Activated CD4-positive, alpha-beta T cell treated with anti-CD3 and anti-CD28 coated beads, Interleukin-2, Interleukin-4, amounts not matched to agents 100 ng/mL and 50 ng/mL, durations not matched to agents 16 hours and 8 hours (primary cell): ENCODE data around the gene BATF3.

Experiments used
- DNase-seq: peaks from one replicate; pipeline ENCODE4 v3.0.0-alpha.2; 2020; ENCODE audit warnings: low spot score

Gene BATF3

DNA sequence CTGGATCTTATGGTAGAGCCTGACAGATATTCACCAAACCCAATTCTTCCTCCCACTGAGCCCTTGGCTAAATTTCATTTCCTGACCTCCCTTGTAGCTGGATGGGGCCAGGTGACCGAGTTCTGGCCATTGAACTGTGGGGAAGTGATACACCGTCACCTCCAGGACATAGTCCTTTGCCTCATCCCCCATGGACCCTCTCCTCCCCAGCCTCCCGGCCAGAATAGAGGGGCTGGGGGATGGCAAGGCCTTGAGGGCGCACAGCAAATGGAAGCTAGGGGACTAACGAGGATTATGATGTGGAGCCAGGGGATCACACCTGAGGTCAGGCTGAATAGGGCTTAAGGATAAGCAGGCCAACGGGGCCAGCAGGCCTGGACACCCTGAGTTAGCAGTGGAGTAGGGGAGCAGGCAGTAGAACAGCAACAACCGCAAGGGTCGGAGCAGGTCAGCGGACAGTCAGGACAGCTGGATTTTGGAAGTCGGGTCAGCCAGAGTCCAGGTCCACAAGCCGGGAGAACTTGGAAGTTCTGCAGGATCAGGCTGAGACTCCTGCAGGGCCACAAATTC is 15.0 kb downstream of the BATF3 start:
- no peak for DNase-seq

GRCh38 chr1:212684076-212684475 is 15.6 kb downstream of the BATF3 start:
- no peak for DNase-seq

DNA sequence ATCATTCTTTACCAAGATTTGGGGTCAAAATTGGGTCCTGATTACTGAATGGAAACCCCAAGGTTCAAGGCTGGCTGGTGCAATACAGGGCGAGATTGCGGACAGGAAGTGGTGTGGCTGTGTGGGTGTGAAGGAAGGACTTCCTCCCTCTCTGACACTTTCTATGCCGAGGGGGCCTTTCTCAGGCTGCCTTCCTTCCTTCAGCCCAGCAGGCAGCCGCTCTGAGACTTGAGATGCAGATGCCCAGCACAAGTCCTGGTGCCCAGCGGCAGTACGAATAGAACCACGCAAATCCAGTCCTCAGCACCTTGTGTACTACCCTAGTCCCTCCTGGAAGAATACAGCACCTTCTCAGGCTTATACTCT is 16.3 kb downstream of the BATF3 start:
- peak; percentile 90 for DNase-seq

GRCh38 chr1:212680680-212681389 is 18.8 kb downstream of the BATF3 start:
- DNase-seq, result no peak

- peak; percentile 89 for DNase-seq
These were observed 20.9 kb downstream of the BATF3 start for GRCh38 chr1:212678456-212679410.

- no peak for DNase-seq
These were observed 22.1 kb downstream of the BATF3 start for GRCh38 chr1:212677573-212677972.

DNA sequence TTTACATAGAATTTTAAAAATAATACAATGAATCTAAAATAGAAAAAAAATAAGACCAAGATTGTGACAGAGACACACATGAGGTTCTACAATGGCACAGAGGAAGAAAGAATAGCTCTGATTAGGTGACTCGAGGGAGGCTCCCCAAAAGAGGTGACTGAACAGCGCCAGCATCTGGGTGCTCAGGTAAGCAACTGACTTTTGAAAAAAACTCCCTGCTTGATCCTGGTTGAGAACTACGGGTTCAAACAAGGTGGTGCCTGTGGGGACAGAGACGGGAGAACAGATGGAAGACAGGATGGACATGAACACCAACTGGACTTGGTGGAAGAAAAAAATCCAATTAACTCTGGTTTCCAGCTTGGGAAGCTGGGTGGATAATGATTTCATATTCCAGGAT is 22.5 kb downstream of the BATF3 start:
- DNase-seq, result no peak

DNA sequence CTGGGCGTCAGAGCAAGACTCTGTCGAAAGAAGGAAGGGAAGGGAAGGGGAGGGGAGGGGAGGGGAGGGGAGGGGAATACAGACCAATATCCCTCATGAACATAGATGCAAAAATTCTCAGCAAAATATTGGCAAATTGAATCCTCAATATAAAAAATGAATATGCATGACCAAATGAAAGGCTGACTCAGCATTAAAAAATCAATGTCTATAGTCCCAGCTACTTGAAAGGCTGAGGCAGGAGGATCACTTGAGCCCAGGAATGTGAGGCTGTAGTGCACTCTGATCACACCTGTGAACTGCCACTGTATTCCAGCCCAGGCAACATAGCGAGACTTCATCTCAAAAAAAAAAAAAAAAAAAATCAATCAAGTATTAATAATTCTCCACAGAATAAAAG is 24.0 kb downstream of the BATF3 start:
- no peak for DNase-seq

DNA sequence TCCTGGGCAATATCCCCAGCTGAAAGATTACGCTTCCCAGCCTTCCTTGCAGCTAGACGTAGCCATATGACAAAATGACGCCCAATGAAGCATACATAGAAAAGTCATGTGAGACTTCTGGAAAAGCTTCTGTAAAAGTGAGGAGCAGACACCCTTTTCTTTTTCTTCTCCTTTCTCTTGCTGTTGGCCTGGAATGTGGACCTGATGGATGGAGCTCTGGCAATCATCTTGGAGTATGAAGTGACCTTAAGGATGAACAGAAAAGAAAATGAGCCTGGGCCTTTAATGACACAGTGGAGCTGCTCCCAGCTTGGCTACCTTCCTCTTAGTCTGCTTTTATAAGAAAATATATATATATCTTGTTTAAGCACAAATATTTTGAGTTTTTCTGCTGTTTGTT is 24.8 kb downstream of the BATF3 start:
- DNase-seq, result no peak

DNA sequence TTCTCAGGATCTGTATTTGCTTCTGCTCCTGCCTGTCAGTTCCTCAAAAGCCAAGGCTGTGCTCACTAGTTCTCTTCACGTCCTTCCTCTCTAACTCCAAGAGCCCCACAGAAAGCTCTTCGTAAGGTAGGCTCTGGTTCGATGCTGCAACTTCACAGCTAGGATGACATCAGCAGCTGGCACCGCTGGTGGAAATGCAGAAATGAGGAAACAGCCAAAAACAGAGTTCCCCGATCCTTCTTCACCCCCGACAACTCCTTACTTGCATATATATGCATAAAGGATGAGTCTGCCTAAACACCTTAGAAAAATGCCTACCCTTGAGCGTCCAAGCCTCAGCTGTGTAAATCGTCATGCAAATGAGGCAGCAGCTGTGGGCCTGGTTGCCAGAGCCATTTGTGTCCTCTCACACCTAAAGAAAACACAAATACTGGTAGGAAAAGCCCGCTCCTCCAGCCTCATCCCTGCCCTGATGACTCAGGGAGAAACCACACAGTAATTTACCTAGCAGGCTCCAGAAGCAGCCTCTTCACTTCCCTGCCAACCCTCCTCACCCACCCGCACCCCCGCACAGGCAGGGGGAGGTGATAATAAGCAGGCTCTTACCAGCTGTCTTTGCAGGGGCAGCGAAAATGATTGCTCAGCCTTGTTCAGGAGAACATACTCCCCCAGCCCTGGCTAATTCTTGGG is 28.2 kb downstream of the BATF3 start:
- DNase-seq, result no peak

DNA sequence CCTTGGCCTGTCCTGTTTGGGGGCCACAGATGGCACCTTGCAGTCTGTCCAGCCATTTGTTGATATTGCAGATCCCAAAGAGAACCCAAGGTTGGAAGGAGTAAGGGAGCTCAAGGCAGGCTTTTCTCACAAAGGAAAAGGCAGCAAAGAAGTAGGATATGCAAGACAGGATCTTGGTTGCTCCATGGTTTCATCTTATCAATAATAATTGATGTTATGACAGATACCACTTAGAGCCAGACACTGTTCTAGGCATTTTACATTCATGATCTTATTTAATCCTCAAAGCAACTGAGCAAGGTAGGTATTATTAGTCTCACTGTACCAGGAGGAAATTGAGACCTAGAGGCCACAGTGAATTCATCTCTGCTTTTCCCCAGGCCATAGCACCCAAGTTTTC is 28.8 kb downstream of the BATF3 start:
- DNase-seq, result no peak

DNA sequence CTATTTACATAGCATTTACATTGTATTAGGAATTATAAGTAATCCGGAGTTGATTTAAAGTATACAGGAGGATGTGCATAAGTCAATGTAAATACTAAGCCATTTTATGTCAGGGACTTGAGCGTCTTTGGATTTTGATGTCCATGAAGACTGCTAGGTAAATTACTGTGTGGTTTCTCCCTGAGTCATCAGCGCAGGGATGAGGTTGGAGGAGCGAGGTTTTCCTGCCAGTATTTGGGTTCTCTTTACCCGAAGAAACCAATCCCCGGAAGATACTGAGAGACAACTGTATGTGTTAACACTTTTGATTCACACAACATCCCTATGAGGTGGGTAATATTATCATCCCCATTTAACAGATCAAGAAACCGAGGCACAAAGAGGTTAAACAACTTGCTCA is 29.3 kb downstream of the BATF3 start:
- no peak for DNase-seq

DNA sequence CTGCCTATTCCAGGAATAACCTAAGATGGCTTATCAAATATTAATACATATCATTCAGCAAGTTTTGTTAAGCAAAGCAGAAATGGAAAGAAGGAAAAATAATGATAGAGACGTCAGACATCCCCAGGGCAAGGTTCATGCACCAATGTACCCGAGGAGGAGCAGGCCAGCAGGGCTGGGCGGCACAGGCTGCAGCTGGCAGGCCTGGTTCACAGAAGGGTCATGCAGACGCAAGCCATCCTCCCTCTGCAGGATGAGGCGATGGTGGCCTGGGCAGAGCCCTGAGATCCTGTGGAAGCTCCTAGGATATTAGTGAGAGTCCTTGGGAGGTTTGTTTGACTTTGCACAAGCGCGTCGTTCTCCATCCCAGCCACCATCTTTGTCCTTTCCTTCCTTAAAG is 30.0 kb downstream of the BATF3 start:
- DNase-seq, result no peak

- no peak for DNase-seq
These were observed 30.5 kb downstream of the BATF3 start for GRCh38 chr1:212669102-212669501.

DNA sequence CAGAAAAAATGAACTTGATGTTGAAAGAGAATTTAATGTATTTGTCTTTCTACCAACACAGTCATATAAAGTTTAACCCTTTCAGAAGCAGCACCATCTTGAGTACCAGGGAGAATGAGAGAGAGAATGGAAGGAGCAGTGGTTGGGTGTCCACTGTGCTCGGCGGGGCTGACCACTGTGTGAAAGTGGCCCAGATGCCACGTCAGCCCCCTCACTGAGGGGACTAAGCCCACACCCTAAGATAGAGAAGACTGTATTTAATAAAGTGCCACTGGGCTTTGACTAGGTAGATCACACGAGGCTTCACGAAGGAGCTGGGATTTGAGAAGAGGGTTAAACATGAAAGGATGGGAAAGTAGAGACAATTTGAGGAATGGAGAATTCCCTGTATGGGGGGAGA is 31.2 kb downstream of the BATF3 start:
- no peak for DNase-seq

GRCh38 chr1:212667223-212668139 is 32.2 kb downstream of the BATF3 start:
- peak; percentile 53 for DNase-seq

DNA sequence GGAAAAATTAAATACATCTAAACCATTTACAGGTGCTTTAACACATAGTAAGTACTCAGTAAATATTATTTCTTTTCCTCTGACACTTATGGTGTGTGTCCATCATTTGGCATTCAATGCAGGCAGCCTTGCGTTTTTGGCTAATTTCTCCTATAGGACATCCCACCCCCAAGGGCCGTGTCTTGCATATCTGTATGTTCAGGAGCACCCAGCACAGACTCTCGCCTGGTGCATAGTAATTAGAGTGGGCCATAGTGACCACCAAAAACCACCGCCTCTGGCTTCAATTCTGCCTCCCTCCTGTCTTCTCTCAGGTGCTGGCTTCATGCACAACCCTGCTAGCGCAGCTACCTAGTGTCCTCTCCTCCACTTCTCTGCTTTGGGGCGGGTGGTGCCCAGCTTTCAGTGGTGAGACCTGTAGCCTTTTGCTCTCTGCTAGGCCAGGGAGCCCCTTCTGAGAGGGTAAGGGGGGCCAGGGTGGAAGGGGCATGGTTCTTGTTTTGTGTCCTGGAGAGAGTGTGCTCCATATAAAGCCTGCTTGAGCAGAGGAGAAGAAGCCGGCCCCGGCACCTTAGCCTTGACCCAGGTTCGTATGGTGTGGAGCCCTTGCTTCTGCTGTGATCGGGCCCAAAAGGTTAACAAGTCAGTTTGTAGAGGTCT is 33.4 kb downstream of the BATF3 start:
- DNase-seq, result no peak

GRCh38 chr1:212665241-212666115 is 34.2 kb downstream of the BATF3 start:
- peak; percentile 88 for DNase-seq

GRCh38 chr1:212664409-212665199 is 35.0 kb downstream of the BATF3 start:
- DNase-seq, result no peak
